Vagina (tissue), 2 donors: Measurements from ENCODE around the gene SLC7A14. TPM values are rescaled to one million over a fixed set of nuclear protein-coding genes. Genes with fewer than 3 reads are reported as not detected.

Experiments
- DNase-seq, 2 donors: peaks; one replicate each; pipeline ENCODE4 v3.0.0-alpha.2; 2017; ENCODE audit errors: extremely low spot score in 2 of 2
- H3K27ac ChIP-seq: fragments of 200-600 bp; sonication (generic); one replicate; pipeline ENCODE4 v1.5.1; 2019
- H3K27me3 ChIP-seq: fragments of 200-600 bp; sonication (generic); one replicate; pipeline ENCODE4 v1.5.1; 2019
- H3K36me3 ChIP-seq, 2 donors: fragments of 200-600 bp; sonication (generic); one replicate each; pipeline ENCODE4 v1.5.1; 2017 to 2019
- H3K4me1 ChIP-seq: fragments of 200-600 bp; sonication (generic); one replicate; pipeline ENCODE4 v1.5.1; 2019
- H3K4me3 ChIP-seq, 2 donors: fragments of 200-600 bp; sonication (generic); 1 replicate in 1 of 2; 2 replicates in 1 of 2; pipeline ENCODE4 v1.5.1; 2016 to 2019
- H3K9me3 ChIP-seq: fragments of 200-600 bp; sonication (generic); one replicate; pipeline ENCODE4 v1.5.1; 2019
- POLR2A ChIP-seq, 2 donors: fragments of 450-650 bp; IDR thresholded peaks; one replicate each; pipeline ENCODE4 v1.6.1; 2017; ENCODE audit warnings: antibody characterized with exemption in 2 of 2, mild to moderate bottlenecking in 2 of 2, moderate library complexity in 2 of 2
- POLR2AphosphoS5 ChIP-seq, 2 donors: sonication (generic); formaldehyde crosslinking; IDR thresholded peaks; one replicate each; pipeline ENCODE4 v1.9.0; 2017; ENCODE audit warnings: antibody characterized with exemption in 2 of 2, mild to moderate bottlenecking in 2 of 2, low read depth in 1 of 2; ENCODE audit not compliant: insufficient read depth in 1 of 2
- intact Hi-C: fragments of 100-400 bp; cut with DNase I; formaldehyde crosslinking; loops from one replicate; pipeline ENCODE4 v1.15.1; 2023
- total RNA-seq: library from RNA; depleted of rRNA; stranded (reverse); fragments of >200 nt; gene quantifications from one replicate; pipeline ENCODE4 v1.2.3, GENCODE V29; 2016
- TF ChIP-seq, protein P1 (sequence below), 3 experiments: fragments of 450-650 bp in 2 of 3; fragments of 200-600 bp in 1 of 3; sonication (generic) in 1 of 3; IDR thresholded peaks; one replicate each; pipeline ENCODE4 v1.5.1; 2017 to 2019; ENCODE audit warnings: antibody characterized with exemption in 3 of 3, mild to moderate bottlenecking in 2 of 3, moderate library complexity in 2 of 3

The SLC7A14 gene
- total RNA-seq, 1 donor from 2014 or later, result 1.2 TPM

DNA sequence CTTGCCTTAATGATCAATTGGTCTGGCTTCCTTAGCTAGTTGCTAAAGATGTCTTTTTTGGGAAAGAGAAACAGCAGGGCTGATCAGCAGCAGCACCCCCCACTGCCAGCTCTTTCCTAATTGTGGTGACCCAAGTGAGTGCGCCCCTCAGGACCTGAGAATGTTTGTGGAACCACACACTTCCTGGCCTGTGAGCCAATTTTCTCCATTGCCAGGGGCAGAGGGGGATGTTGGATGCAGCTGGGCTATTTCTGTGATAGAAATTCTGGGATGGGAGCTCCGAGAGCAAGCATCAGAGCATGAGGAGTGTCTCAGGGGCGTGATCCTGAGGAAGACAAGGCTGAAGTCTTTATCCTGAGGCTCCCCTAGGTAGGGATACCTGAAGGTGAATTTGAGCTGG is 100.6 kb downstream of the SLC7A14 start:
- intact Hi-C loops, result no loop called here
- Histone ChIP-seq H3K27me3 (no peaks in the 10 kb centered on the region), H3K9me3 (no peaks in the 10 kb centered on the region), H3K27ac (no peak overlapping the region), H3K4me3 (no peak overlapping the region), H3K36me3 (no peaks in the 10 kb centered on the region), H3K4me1 (peaks cover 7% of the 10 kb centered on the region)
- DNase-seq, result no peak
- TF ChIP-seq POLR2AphosphoS5 (IDR thresholded peaks at IDR 0.05; ENCODE audit: insufficient read depth in 1 of 2, low read depth in 1 of 2) (no peak), POLR2A (IDR thresholded peaks at IDR 0.05) (no peak)
- TF ChIP-seq, protein P1, sequence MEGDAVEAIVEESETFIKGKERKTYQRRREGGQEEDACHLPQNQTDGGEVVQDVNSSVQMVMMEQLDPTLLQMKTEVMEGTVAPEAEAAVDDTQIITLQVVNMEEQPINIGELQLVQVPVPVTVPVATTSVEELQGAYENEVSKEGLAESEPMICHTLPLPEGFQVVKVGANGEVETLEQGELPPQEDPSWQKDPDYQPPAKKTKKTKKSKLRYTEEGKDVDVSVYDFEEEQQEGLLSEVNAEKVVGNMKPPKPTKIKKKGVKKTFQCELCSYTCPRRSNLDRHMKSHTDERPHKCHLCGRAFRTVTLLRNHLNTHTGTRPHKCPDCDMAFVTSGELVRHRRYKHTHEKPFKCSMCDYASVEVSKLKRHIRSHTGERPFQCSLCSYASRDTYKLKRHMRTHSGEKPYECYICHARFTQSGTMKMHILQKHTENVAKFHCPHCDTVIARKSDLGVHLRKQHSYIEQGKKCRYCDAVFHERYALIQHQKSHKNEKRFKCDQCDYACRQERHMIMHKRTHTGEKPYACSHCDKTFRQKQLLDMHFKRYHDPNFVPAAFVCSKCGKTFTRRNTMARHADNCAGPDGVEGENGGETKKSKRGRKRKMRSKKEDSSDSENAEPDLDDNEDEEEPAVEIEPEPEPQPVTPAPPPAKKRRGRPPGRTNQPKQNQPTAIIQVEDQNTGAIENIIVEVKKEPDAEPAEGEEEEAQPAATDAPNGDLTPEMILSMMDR (IDR thresholded peaks at IDR 0.05), result no peak

DNA sequence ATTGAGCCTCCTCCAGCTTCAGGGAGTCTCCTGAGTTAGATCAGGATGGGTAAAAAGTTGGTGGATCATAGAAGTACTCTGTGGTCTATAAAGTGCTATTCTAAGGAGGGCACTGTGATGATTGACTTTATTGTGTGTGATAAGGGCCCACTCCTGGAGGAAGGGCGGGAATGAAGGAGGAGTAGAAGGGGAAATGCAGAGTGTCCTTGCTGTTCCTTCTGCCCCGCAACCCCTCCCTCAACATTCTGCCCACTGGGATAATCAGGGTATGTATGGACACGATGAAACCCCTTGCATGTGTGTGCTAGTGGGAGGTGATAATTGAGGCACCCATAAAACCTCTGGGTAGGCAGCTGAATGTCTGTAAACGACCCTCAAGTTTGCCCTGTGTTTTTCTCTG is 101.0 kb downstream of the SLC7A14 start:
- intact Hi-C loops, result no loop called here
- Histone ChIP-seq H3K4me3 (no peak overlapping the region), H3K4me1 (peaks cover 7% of the 10 kb centered on the region), H3K36me3 (no peaks in the 10 kb centered on the region), H3K9me3 (no peaks in the 10 kb centered on the region), H3K27ac (no peak overlapping the region), H3K27me3 (no peaks in the 10 kb centered on the region)
- no peak for DNase-seq
- TF ChIP-seq POLR2AphosphoS5 (IDR thresholded peaks at IDR 0.05; ENCODE audit: insufficient read depth in 1 of 2, low read depth in 1 of 2) (no peak), POLR2A (IDR thresholded peaks at IDR 0.05) (no peak)
- TF ChIP-seq, protein P1 (IDR thresholded peaks at IDR 0.05), result no peak

DNA sequence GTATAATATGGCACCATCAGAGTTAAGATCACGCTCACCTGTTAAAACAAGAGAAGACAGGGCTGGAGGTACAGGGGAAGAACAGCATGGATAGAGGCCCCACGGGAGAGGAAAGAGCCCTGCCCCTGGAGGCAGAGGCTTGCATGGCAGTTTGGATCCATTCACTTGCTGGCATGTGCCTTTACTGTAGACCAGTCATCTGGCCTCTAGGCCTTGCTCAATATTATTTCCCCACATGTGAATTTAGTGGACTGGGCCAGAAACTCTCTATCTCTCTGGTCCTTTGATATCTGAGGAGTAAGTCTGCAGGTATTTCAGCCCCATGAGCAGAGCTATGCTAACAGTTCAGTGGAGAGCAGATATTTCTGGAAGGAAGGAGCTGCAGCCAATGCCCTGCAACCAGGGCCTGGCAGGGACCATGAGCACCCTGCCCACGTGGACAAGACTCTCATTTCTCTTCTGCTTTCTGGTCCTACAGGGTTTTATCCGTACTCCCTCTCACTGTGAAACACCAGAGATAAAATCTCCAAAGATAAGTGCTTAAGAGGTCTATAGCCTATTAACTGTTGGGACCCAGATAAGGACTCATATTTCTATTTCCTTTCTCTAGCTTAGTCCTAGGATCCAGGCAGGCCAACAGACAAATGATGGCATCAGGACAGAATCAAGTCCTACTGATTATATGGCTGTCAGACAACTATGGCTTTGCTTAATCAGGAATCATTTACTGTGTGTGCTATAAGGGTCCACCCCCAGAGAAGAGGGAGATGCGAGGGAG is 102.2 kb downstream of the SLC7A14 start:
- no peak overlapping the region for H3K27ac ChIP-seq
- H3K9me3 ChIP-seq, result no peaks in the 10 kb centered on the region
- H3K4me3 ChIP-seq, result no peak overlapping the region
- DNase-seq, result no peak
- intact Hi-C loops, result no loop called here
- TF ChIP-seq POLR2A (IDR thresholded peaks at IDR 0.05), result no peak
- TF ChIP-seq, protein P1 (IDR thresholded peaks at IDR 0.05), result no peak
- no peak for TF ChIP-seq POLR2AphosphoS5 (IDR thresholded peaks at IDR 0.05; ENCODE audit: insufficient read depth in 1 of 2, low read depth in 1 of 2)
- H3K36me3 ChIP-seq, result no peaks in the 10 kb centered on the region
- no peaks in the 10 kb centered on the region for H3K27me3 ChIP-seq
- peaks cover 7% of the 10 kb centered on the region for H3K4me1 ChIP-seq

DNA sequence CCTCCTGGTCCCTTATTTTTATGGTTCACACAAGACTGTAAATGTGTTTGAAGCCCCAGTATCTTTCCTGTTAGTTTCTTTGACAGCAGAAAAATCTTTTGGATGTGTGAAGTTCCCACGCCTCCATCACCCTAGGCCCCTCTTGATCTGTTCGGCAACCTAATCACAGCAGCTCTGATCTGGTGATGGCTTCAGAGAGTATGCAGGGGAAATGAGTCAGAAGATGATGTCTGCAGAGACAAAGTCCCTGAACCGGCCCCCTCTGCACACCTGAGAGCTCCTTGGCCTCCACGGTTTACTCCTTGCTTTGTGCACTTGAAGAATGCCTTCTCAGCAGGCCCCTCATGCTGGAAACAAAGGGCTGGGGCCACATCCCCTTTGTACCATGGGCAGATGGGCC is 103.7 kb downstream of the SLC7A14 start:
- Histone ChIP-seq H3K27me3 (no peaks in the 10 kb centered on the region), H3K27ac (no peak overlapping the region), H3K9me3 (no peaks in the 10 kb centered on the region), H3K36me3 (no peaks in the 10 kb centered on the region), H3K4me1 (no peaks in the 10 kb centered on the region), H3K4me3 (no peak overlapping the region)
- intact Hi-C loops, result no loop called here
- no peak for DNase-seq
- no peak for TF ChIP-seq POLR2A (IDR thresholded peaks at IDR 0.05)
- TF ChIP-seq POLR2AphosphoS5 (IDR thresholded peaks at IDR 0.05; ENCODE audit: insufficient read depth in 1 of 2, low read depth in 1 of 2), result no peak
- TF ChIP-seq, protein P1 (IDR thresholded peaks at IDR 0.05), result no peak

DNA sequence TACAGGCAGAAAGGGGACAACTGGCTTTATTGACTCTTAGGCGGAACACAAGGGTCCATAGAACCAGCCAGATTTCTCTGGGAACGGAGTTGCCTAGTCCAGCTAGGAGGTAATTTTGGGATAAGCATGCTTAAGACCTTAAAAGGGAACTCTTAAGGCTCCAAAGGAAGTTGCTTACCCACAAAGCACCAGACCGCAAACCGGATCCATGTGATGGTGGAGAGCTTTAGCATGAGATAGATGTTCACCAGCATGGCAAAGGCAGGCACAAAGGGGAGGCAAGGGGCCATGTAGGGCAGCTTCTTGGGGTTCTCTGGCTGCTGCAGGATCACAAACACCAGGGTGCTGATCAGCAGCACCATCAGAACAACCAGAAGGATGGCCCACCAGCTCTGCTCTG is 105.8 kb downstream of the SLC7A14 start:
- Histone ChIP-seq H3K4me1 (peaks cover under 1% of the 10 kb centered on the region), H3K27me3 (no peaks in the 10 kb centered on the region), H3K9me3 (no peaks in the 10 kb centered on the region), H3K36me3 (no peaks in the 10 kb centered on the region), H3K4me3 (no peak overlapping the region), H3K27ac (no peak overlapping the region)
- intact Hi-C loops, result no loop called here
- TF ChIP-seq POLR2AphosphoS5 (IDR thresholded peaks at IDR 0.05; ENCODE audit: insufficient read depth in 1 of 2, low read depth in 1 of 2) (no peak), POLR2A (IDR thresholded peaks at IDR 0.05) (no peak)
- TF ChIP-seq, protein P1 (IDR thresholded peaks at IDR 0.05), result no peak
- DNase-seq, result no peak
